ENCODE data around the gene CCDC190.
"Not testable (repeated sequence)": the region's sequence is repeated elsewhere in the genome, so short reads cannot be mapped to it uniquely, and the experiment has no call there.

CCDC190 gene

DNA sequence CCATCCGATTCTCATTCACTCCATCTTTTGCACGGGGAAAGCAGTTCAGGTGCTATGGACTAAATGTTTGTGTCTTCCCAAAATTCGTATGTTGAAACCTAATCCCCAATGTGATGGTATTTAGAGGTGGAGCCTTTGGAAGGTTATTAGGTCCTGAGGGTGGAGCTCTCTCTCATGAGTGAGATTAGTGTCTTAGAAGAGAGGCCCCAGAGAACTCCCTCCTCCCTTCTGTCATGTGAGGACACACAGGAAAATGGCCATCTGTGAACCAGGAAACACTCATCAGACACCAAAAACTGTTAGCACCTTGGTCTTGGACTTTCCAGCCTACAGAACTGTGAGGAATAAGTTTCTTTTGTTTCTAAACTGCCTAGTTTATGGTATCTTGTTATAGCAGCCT, 15.8 kb upstream of the CCDC190 start:
- no peak for DNase-seq

DNA sequence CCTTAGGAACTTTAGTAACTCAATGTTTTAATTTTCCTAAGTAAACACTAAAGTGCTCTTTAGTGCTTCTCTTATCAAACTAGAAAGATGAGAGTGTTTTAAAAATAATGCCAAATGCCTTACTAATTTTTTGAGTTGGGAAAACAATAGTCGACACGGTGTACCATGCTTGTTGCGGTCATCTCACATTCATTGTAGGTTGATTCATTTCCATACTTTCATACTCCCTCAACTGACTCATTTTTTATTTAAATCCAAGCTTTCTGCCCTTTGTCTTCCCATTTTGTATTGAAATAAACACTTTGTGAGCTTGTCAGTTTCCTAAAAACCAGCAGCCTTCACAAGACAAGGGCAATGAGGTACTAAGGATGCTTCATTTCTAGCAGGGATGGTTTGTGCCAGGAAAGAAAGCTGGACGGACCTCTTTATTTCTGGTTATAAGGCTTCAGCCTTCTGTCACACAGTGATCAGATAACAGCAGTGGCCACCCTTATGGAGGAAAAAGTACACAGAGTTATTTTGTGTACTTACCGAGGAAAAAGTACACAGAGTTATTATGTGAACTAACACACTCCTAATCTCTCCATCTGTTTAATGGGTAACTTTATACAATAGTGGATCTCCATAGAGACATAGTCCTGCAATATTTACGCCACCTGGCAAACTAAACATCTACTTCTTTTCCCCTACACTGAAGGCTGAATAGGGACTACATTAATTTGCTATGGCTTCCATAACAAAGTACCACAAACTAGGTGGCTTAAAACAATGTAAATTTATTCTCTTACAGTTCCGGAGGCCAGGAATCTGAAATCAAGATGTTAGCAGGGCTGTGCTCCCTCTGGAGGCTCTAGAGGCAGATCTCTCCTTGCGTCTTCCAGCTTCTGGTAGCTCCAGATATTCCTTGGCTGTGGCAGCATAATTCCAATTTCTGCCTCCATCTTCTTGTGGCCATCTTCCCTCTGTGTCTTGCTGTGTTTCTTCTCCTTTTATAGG, 13.0 kb upstream of the CCDC190 start:
- DNase-seq, result no peak

DNA sequence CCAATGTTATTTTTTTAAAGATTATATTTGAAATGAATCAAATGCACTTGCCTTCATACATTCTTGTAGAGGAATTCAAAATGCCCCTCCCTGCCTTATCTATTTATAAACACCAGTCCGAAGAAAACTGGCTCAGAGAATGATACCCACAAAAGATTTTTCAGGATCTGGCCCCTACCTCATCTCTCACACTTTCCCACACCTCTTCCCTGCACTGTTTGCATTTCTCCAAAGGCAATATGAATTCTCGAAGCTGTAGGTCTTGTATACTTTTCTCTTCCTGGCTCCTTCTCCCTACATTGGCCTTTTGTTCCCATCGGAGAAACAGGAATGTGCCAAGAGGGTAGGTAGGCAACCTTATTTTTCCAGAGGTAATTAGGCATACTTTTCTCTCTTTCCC, 12.0 kb upstream of the CCDC190 start:
- DNase-seq, result no peak

DNA sequence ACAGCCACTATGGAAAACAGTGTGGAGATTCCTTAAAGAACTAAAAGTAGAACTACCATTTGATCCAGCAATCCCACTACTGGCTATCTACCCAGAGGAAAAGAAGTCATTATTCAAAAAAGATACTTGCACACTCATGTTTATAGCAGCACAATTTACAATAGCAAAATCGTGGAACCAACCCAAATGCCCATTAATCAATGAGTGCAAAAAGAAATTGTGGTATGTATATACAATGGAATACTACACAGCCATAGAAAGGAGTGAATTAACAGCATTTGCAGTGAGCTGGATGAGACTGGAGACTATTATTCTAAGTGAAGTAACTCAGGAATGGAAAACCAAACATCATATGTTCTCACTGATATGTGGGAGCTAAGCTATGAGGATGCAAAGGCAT, 10.4 kb upstream of the CCDC190 start:
- DNase-seq, result not testable (repeated sequence)

DNA sequence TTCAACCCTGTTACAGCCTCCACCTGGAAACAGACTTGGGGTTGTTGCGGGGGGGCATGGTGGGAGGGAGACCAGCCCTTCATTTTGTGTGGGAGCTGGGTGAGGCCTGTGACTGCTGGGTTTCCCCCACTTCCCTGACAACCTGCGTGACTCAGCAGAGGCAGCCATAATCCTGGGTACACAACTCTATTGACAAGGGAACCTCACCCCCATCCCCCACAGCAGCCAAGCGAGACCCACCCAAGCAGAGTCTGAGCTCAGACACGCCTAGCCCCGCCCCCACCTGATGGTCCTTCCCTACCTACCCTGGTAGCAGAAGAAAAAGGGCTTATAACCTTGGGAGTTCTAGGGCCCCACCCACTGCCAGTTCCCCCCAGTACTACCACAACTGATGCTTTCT, 8.0 kb upstream of the CCDC190 start:
- DNase-seq, result no peak

DNA sequence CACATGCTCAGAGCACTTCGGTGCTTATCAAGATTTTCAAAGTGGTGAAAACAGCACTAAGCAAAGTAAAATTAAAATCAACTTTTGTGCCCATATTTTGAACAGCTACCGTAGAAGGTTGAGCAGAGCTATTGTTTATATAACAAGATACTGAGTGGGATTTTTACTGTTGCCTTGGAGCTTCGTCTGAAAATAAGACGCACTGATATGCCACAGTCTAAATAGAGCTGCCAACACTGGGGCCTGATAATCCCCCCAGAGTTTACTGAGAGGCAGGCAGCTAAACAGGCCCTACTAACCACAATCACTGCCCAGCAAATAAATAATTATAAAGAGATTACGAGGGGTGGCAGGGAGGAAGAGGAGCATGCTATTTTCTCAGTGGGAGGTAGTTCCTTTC, 650 bp upstream of the CCDC190 start:
- DNase-seq, result no peak

DNA sequence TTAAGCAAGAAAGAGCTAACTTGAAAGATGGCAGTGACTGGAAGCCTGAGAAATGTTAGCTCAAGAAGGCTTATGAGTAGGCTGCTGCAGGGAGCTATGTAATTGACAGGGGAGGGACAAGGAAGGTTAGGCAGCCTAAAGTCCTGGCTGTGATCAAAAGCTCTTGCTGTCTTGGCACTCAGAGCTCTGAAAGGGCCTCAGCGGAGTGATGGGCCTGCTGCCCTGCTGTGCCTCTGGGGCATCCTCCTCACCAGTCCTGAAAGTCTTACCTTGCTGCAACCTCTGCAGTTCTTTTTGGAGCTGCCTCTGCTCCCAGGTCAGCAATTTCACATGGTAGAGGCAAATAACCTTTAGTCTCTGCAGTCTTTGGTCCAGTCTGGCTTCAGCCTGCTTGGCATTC, 1.8 kb downstream of the CCDC190 start:
- no peak for DNase-seq

DNA sequence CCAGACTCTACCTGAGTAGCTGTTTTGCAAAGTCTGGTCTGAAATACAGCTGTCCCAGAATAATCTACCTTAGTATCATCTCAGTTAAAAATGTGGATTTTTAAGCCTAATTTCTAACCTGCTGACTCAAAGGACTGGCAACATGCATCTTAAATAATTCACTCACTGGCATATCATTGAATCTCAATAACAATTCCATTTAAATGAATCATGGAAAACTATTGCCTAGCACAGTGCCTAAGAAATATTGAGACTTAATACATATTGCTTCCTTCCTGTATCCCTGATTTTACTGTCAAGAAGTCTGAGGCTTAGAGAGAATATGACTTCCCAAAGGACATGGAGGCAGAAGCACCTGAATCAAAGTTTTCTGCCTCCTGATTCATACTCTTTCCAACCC, 3.1 kb downstream of the CCDC190 start:
- DNase-seq, result no peak

DNA sequence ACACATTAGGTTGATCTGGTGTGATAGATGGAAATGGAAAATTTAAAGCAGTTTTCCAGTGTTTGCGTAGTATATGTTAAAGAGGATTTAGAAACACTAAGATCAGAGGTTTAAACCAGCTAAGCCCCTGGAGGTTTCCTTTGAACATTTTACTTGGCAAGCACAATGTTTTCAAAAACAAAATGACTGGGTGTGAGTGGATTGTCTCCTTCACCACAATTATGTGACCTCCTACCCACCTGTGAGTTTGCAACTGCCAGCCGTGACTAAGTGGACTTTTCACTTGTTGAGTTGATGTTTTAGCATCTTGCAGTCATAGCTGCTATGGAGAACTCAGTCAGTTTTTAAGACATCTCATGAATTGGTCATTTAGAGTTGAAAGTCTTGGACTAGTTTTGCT, 4.7 kb downstream of the CCDC190 start:
- no peak for DNase-seq

DNA sequence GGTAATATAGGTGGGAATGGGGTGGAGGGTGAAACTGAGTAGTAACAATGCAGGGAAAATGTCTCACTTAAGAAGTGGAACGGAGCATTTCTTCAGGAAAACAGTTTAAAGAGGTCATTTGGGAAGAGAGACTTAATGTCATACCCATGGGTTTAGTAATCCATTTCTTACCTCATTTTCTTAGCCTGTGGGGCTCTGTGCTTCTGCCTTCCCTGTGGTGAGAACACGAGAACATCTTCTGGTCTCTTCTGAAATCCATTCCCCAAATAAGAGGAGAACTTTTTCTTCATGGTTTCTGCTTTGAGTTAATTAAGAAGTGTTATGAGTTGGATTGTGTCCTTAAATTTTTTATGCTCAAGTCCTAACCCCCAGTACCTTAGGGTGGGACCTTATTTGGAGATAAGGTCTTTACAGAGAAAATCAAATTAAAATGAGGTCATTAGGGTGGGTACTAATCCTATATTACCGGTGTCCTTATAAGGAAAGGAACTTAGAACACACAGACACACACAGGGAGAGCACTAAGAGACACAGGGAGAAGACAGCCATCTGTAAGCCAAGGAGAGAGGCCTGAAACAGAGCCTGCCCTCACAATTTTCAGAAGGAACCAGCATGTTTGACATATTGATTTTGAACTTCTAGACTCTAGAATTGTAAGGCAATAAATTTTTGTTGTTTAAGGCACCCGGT, 5.4 kb downstream of the CCDC190 start:
- DNase-seq, result no peak

DNA sequence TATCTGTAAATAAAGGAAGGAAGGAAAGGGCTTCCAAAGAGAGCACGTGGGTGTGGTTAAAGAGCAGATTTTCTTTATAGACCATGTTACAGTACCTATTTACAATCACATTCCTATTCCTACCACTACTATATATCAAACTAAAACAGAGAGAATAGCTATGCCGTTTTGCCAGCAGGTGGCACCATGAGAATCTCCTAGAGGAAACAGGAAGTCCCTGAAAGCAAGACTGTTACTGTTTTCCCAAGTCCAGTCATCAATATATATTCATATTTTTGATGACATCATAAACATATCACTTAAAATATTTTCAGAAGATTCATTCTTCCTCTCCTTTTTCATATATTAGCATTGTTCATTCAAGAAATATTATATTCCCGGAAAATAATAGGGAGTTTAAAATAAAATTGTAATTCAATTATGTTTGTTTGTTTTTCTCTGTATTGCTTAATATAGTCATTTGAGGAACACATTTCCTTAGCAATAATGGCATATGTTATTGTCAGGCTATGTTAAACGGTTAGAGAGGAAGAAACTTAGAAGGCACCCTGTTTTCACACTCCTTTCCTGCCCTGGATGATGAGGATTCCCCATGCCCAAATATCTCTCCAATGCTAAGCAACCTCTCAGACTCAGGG, 6.6 kb downstream of the CCDC190 start:
- peak; percentile 35 to 50 for DNase-seq

DNA sequence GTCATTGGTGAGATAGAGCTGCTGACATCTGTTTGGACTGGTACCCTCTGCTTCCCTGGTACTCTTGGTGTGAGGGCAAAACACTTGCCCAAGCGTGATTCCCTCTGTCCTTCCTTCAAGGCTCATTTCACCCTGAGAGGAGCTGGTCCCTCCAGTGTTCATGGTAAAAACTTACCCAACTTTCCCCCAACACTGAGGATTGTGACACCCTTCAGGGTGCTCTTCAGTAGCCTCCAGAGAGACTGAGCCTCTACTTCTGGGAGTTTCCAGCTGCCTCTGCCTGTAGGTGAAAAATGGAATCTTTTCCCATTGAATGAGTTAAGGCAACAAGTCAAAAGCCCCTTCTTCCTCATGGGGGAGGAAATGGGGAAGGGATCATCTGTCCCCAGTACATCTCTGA, 9.6 kb downstream of the CCDC190 start:
- no peak for DNase-seq

DNA sequence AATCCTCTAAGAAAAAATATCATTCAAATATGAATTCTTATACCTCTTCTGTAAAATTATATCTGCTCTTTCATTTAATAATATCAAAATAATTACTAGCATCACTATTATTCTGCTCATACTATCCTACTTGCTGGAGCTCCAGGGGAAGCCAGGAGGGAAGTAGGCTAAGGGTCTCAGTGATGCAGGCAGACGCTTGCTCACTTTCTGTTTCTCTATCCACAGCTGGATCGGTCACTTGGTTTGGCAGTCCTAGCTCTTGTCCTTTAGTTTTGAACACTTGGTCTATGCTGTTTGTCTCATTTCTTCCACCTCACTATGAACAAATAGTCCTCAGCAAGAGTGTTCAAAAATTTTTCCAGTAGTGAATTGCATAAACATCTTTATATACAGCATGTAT, 11.3 kb downstream of the CCDC190 start:
- DNase-seq, result no peak

DNA sequence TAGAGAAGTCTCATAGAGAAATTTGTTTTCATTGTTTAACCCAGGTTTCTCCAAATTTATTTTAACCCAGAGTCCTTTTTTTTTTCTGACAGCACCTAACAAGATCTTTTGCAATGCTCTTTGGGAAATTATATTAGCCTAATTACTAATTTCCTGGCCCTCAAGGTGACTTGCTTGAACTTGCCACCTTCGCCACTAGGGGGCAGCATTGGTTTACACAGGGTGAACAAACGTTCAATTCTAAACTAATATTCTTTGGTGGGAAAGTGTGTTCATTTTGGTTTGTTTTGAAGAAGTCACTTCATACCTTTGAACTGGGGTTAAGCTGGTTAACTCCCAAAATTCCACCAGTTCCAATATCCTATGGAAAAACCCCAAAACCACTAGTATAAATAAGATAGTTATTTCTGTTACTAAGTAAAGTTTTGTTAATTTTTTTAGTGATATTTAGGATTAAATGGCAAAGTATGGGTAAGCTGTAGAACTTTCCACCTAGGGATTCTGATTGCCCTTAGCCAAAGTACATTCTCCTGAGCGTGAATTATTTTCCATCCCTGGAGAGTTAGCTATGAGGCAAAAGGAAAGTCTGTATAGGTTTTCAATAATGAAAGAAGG, 13.0 kb downstream of the CCDC190 start:
- peak; percentile 61 to 72 for DNase-seq

DNA sequence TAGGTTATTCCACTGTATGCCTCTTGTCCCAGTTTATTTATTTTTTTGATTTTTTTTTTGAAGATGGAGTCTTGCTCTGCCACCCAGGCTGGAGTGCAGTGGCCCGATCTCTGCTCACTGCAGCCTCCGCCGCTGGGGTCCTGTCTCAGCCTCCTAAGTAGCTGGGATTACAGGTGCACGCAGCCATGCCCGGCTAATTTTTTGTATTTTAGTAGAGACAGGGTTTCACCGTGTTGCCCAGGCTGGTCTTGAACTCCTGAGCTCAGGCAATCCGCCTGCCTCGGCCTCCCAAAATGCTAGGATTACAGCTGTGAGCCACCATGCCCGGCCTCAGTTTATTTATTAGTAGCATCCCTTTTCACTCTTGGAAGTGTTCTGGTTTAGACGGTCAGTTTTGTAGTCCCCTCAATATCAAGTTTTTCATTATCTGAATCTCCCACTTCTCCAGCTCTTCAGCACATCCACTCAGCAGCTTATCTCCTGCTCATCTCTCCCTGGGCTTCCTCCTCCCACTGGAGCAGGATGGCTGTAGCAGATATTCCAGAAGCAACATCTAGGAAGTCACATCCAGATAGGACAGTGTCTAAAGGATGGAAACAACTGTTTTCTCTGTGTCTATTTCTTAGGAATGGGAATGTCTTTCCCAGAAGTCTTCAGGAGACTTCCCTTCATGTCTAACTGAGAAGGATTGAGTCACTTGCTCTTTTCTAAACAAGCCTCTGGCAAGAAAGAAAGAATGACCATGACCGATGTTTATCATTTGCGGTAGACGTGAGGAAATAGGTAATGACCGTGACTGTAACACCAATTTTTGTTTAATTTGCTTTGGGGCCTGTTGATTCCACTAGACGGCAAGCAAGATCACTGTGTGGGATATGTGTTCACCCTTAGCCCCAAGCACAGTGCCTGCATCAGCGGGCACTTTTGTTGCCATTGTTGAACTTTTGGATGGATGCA, 14.4 kb downstream of the CCDC190 start:
- DNase-seq, result no peak

DNA sequence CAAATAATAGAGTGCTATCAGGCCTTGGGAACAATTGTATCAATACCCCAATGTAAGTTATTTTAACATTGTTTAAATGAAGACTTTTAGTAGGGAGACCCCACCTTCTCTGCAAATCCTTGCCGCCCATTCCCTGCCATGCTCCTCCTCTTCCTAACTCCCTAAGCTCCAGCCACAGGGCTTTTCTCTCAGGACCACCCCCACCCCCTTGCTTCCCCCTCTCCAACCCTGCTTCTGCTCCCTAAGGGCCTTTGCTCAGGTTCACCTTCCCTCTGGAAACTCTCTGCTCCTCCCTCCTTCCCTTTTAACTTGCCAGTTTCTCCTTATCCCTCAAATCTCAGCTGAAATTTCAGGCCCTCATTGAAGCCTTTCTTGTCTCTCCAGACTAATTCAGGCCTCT, 16.8 kb downstream of the CCDC190 start:
- DNase-seq, result no peak

DNA sequence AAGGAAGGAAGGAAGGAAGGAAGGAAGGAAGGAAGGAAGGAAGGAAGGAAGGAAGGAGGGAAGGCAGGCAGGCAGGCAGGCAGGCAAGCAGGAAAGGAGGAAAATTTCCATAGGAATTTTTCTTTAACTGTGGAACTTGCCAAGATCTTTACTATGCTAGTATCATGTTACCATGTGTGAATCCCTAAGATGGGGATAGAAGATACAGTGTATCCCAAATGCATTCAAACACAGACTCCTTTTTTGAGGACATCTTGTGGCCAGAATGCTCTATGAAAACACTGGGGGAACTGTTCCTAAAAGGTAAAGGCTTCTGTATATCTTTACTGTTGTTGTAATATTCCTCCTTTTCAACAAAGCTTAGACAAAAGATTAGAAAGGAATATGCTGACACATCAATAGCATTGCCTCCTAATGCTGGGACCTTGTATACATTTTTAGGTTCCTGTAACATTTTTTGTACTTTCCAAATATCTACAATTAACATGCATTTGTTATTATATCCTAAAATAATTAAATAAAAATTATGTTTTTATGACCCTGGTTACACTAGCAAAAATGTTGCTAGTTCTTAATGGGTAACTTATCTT, 20.6 kb downstream of the CCDC190 start:
- DNase-seq, result no peak

DNA sequence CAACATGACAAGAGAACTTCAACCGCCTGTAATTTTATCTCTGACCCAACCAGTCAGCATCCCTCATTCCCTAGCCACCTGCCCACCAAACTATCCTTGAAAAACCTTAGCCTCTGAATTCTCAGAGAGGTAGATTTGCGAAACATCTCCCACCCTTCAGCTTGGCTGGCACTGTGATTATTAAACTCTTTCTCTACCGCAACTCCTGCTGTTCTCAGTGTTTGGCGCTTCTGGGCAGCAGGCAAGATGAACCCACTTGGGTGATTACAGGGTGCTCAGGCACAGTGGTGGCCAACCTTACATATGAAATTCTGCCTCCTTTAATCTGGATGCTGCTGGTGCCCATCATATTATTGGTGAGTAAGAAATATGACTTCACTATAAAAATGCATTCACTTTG, 22.1 kb downstream of the CCDC190 start:
- no peak for DNase-seq

DNA sequence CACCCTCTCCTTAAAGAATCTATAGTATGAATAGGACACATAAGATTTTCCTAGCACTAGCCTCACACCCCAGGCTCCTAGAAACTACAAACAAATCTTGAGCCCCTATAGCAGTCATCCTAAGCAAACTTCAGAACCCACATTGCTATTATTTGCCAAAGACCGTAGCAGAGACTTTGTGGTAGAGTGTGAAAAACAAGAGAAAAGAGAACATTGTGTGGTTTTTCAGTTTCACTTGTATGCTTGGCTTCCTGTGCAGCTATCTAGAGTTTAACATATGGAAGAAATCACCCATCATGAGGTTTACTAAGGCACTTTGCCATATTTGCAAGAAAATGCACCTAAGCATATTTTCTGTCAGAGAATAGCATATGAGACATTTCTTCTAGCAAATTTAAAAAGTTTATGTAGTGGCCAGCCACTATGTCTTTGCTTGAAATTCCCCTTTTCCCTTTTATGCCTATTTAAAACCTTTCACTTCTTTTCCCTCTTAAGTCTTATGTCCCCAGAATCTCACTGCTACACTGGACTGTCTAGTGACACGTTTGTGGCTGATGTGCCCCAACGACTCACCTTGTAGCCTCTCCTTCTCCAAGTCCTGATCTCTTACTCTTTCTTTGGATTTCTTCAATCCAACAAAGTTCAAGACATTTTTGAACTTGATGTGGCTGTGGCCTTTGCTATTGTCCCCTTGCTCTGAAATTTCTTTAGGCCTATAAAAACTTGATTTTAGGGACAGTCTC, 25.6 kb downstream of the CCDC190 start:
- no peak for DNase-seq

DNA sequence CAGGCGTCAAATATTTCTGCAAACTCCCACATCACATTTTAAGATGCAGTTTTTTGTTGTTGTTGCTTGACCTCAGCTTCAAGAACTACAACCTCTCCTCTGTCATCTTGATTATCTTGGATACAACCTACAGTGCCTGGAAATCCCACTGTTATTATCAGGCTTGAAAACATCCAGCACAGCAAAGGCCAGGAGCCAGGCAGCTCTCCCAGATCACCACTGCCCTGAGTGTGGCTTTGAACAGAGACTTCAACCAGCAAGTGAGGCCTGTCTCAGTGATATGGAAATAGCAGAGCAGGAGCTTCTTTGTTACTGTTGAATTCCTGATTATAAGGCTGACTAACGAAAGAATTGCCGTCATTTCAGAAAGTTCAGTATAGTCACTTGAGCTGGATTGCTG, 28.5 kb downstream of the CCDC190 start:
- no peak for DNase-seq

DNA sequence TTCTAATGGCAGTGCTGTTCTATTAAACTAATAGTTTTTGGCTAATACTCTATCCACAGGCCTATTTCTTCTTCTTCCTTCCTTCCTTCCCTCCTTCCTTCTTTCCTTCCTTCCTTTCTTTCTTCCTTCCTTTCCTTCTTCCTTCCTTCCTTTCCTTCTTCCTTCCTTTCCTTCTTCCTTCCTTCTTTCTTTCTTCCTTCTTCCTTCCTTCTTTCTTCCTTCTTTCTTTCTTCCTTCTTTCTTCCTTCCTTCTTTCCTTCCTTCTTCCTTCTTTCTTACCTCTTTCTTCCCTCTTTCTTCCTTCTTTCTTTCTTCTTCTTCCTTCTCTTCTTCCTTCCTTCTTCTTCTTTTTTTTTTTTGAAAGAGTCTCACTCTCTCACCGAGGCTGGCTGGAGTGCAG, 31.7 kb downstream of the CCDC190 start:
- no peak for DNase-seq

All from CD4-positive, alpha-beta T cell treated with Interleukin-1 beta for 1 hour (primary cell).